Spleen (tissue), 11 donors: ENCODE results near the gene CCDC134. TPM values are rescaled to one million over a fixed set of nuclear protein-coding genes. Genes with fewer than 3 reads are reported as not detected.

ENCODE experiments used
- DNase-seq: peaks from one replicate; pipeline ENCODE4 v3.0.0-alpha.2; 2020
- H3K27ac ChIP-seq, 8 donors: fragments of 200-600 bp; sonication (generic) in 7 of 8; 1 replicate in 4 of 8; 2 replicates in 4 of 8; pipeline versions ENCODE4 v1.5.0 to v1.8.0; 2016 to 2021; ENCODE audit warnings: inconsistent platforms in 4 of 8, mild to moderate bottlenecking in 4 of 8, moderate library complexity in 1 of 8
- H3K27me3 ChIP-seq, 7 donors: fragments of 200-600 bp; sonication (generic) in 6 of 7; replicated peaks in 1 of 7; 1 replicate in 4 of 7; 2 replicates in 3 of 7; pipeline versions ENCODE4 v1.5.0 to v1.8.0; 2016 to 2021; ENCODE audit warnings: inconsistent platforms in 3 of 7, mild to moderate bottlenecking in 1 of 7
- H3K36me3 ChIP-seq, 6 donors: fragments of 200-600 bp; sonication (generic) in 5 of 6; 1 replicate in 4 of 6; 2 replicates in 2 of 6; pipeline versions ENCODE4 v1.5.0 to v1.8.0; 2016 to 2021; ENCODE audit warnings: inconsistent platforms in 2 of 6
- H3K4me1 ChIP-seq, 6 donors: fragments of 200-600 bp; sonication (generic) in 5 of 6; 1 replicate in 3 of 6; 2 replicates in 3 of 6; pipeline versions ENCODE4 v1.5.0 to v1.8.0; 2016 to 2021; ENCODE audit warnings: inconsistent platforms in 3 of 6
- H3K4me3 ChIP-seq, 8 donors: fragments of 200-600 bp; sonication (generic) in 7 of 8; 1 replicate in 4 of 8; 2 replicates in 4 of 8; pipeline versions ENCODE4 v1.5.0 to v1.8.0; 2016 to 2021; ENCODE audit warnings: inconsistent platforms in 4 of 8, mild to moderate bottlenecking in 4 of 8, moderate library complexity in 2 of 8
- H3K9me3 ChIP-seq, 8 donors: fragments of 200-600 bp; sonication (generic) in 7 of 8; 1 replicate in 4 of 8; 2 replicates in 4 of 8; pipeline versions ENCODE4 v1.5.0 to v1.8.0; 2016 to 2021; ENCODE audit warnings: inconsistent platforms in 4 of 8
- POLR2A ChIP-seq, 3 donors: fragments of 450-650 bp; IDR thresholded peaks; one replicate each; pipeline ENCODE4 v1.5.1; 2017; ENCODE audit warnings: antibody characterized with exemption in 3 of 3, mild to moderate bottlenecking in 1 of 3
- POLR2AphosphoS5 ChIP-seq, 3 donors: sonication (generic); formaldehyde crosslinking; IDR thresholded peaks; one replicate each; pipeline ENCODE4 v1.5.1; 2017; ENCODE audit warnings: antibody characterized with exemption in 3 of 3
- WGBS, 5 donors: extraction: QIAGEN DNeasy Blood & Tissue Kit in 3 of 5; methylation state at CpG; one replicate each; pipeline versions ENCODE4 v1.1.5 to v1.1.7; 2013 to 2018; 5-methylcytosine and 5-hydroxymethylcytosine counted together
- intact Hi-C: fragments of 100-400 bp; cut with DNase I; formaldehyde crosslinking; loops from one replicate; pipeline ENCODE4 v1.15.0; 2023; ENCODE audit warnings: low total_unique reads
- polyA plus RNA-seq, 3 donors: library from polyadenylated mRNA; stranded (reverse); fragments of 200-250 nt; gene quantifications; one replicate each; pipeline ENCODE4 v1.2.1, GENCODE V29; 2013
- total RNA-seq, 7 donors: library from RNA; depleted of rRNA in 3 of 7; stranded (reverse); fragments of >200 nt in 3 of 7; fragmentation: NEBNext Ultra II Directional in 4 of 7; extraction: Animal tissue kit (Norgen Biotek cat#: 25700) in 4 of 7; gene quantifications; one replicate each; pipeline versions ENCODE4 v1.1.0 to v1.2.1, GENCODE V29; 2016 to 2021
- TF ChIP-seq, protein P1 (sequence below), 11 experiments: fragments of 200-600 bp in 7 of 11; fragments of 450-650 bp in 4 of 11; sonication (generic) in 4 of 11; IDR thresholded peaks in 8 of 11; conservative IDR thresholded peaks in 3 of 11; 1 replicate in 7 of 11; 2 replicates in 4 of 11; pipeline versions ENCODE4 v1.4.0 to v1.8.0; 2016 to 2021; ENCODE audit warnings: antibody characterized with exemption in 11 of 11, inconsistent platforms in 4 of 11, mild to moderate bottlenecking in 1 of 11
- donor health status: healthy with polysubstance abuse.
- donor health status: DM: no; HTN: no; CAD: no; lungs with moderate emphysema.
- donor health status: DM: no; HTN: no; CAD: no.
- donor health status: Bipolar disorder and iron deficiency.
- donor health status: healthy.
- donor health status: DM: no; HTN: no; CAD: no.
- donor health status: DM: yes; HTN: yes; CAD: no.

Gene CCDC134
- total and polyA plus RNA-seq, 10 donors = 0.54 to 11.8 (median 9.3) TPM

DNA sequence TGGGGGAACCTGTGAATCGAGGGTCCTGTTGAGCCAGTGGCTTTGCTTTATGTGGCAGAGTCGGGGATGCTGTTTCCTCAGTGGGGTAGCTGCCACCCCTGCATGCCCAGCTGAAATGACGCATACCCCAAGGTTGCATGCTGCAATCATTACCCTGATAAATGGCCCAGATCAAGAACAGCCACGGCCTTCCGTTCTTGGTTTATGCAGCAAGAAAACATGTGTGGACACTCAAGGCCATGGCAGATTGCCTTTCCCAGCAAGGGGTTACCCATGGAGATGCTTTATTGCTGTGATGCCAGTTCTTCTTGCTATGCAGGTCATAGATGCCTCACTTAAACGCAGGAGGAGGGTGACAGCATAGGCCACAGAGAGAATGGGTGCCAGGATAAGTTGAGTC is 18.1 kb downstream of the CCDC134 start:
- Histone ChIP-seq H3K36me3 (peaks cover 0 to 70% (median 10%) of the 10 kb centered on the region in 6 donors), H3K27ac (no peak overlapping the region), H3K4me3 (no peak overlapping the region), H3K9me3 (no peaks in the 10 kb centered on the region), H3K27me3 (no peaks in the 10 kb centered on the region), H3K4me1 (peaks cover 0 to 12% (median 1%) of the 10 kb centered on the region in 6 donors)
- intact Hi-C loops = no loop called here
- 89 to 99% (median 95%) methylated on average over 6 of the region's 6 CpGs for WGBS, 5 donors
- DNase-seq = no peak
- TF ChIP-seq, protein P1, sequence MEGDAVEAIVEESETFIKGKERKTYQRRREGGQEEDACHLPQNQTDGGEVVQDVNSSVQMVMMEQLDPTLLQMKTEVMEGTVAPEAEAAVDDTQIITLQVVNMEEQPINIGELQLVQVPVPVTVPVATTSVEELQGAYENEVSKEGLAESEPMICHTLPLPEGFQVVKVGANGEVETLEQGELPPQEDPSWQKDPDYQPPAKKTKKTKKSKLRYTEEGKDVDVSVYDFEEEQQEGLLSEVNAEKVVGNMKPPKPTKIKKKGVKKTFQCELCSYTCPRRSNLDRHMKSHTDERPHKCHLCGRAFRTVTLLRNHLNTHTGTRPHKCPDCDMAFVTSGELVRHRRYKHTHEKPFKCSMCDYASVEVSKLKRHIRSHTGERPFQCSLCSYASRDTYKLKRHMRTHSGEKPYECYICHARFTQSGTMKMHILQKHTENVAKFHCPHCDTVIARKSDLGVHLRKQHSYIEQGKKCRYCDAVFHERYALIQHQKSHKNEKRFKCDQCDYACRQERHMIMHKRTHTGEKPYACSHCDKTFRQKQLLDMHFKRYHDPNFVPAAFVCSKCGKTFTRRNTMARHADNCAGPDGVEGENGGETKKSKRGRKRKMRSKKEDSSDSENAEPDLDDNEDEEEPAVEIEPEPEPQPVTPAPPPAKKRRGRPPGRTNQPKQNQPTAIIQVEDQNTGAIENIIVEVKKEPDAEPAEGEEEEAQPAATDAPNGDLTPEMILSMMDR (IDR thresholded peaks at IDR 0.05 in 8 of 11, conservative IDR thresholded peaks at IDR 0.05 in 3 of 11) = no peak
- TF ChIP-seq POLR2AphosphoS5 (IDR thresholded peaks at IDR 0.05) (no peak), POLR2A (IDR thresholded peaks at IDR 0.05) (no peak)

DNA sequence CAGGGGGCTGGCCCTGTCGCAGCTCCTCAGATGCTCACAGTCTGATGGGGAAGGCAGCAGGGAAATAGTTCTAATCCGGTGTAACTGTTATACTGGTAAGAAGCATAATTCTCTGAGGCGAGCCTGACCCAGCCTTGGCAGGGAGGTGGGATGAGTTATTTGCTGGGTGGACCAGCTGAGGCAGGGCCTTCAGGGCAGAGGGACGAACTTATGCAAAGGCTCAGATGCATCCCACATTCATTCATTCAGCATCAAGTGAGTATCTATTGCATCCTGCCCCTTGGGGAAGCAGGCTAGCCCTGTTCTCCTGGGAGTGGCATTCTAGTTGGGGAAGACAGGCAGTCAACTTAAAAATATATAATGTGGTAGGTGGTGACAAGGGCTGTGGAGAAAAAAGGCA is 18.8 kb downstream of the CCDC134 start:
- DNase-seq = no peak
- Histone ChIP-seq H3K27me3 (no peaks in the 10 kb centered on the region), H3K4me1 (peaks cover 0 to 18% (median 4%) of the 10 kb centered on the region in 6 donors), H3K27ac (no peak overlapping the region), H3K9me3 (no peaks in the 10 kb centered on the region), H3K36me3 (peaks cover 0 to 70% (median 5%) of the 10 kb centered on the region in 6 donors), H3K4me3 (no peak overlapping the region)
- TF ChIP-seq POLR2AphosphoS5 (IDR thresholded peaks at IDR 0.05) = no peak
- no peak for TF ChIP-seq POLR2A (IDR thresholded peaks at IDR 0.05)
- TF ChIP-seq, protein P1 (IDR thresholded peaks at IDR 0.05 in 8 of 11, conservative IDR thresholded peaks at IDR 0.05 in 3 of 11) = no peak
- 91 to 99% (median 94%) methylated on average over 4 of the region's 4 CpGs for WGBS, 5 donors
- intact Hi-C loops = no loop called here

DNA sequence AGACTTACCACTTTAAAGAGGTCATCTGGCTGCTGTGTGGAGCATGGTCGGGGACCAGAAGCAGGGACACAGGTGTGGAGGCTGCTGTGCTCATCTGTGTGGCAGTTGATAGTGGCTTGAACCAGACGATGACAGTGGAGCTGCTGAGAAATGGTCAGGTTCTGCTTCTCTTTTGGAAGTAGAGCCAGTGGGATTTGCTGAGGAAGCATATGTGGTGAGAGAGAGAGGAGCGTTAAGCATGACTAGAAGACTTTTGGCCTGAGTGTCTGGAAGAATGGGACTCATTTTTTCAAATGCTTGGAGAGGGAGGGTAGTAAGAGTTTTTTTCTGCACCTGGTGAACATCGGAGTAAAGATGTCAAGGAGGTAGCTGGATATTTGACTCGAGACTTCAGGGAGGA is 20.0 kb downstream of the CCDC134 start:
- no peaks in the 10 kb centered on the region for H3K27me3 ChIP-seq
- TF ChIP-seq POLR2AphosphoS5 (IDR thresholded peaks at IDR 0.05) = no peak
- TF ChIP-seq, protein P1 (IDR thresholded peaks at IDR 0.05 in 8 of 11, conservative IDR thresholded peaks at IDR 0.05 in 3 of 11) = no peak
- TF ChIP-seq POLR2A (IDR thresholded peaks at IDR 0.05) = no peak
- peaks cover 0 to 61% (median 5%) of the 10 kb centered on the region in 6 donors for H3K36me3 ChIP-seq
- no peak overlapping the region for H3K27ac ChIP-seq
- H3K4me1 ChIP-seq = peaks cover 0 to 30% (median 11%) of the 10 kb centered on the region in 6 donors
- no peak overlapping the region for H3K4me3 ChIP-seq
- no peaks in the 10 kb centered on the region for H3K9me3 ChIP-seq
- DNase-seq = no peak
- WGBS, 5 donors = 87 to 97% (median 88%) methylated on average over 5 of the region's 5 CpGs
- intact Hi-C loops = loop anchor here (5.0 kb wide), 1 partner anchor 122 kb away; no protein-coding TSS in a partner anchor

DNA sequence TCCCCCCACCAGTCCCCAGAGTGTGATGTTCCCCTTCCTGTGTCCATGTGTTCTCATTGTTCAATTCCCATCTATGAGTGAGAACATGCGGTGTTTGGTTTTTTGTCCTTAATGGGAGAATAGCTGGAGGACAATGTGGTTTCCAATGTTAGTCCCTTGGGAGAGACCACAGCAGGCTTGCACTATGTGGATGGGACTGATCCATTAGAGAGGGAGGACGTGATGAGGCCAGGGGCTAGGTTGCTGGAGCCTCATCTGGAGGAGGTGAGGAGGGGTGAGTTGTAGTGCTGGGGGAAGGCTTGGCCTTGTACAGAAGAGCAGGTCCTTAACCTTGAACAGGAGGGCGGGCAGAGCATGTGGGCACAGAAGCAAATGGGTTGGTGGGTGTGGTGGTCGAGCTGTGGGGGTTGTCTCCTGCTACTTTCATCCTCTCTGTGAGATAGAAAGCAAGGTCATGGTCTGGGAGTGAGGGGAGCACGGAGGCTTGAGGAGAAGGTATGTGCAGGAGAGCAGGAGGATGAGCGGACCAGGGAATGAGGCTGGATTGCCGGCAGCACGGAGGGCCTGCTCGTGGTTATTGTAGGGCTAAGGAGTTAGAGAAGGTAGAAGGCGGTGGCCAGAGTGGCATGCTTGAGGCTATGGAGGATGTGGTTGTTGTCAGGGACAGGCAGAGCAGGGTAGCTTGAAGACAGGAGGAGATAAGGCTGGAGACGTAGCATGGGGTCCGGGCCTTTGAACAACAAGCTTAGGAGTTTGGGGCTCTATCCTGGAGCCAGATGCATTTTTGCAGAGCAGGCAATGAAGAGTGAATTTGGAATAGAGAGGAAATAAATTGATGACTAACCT is 21.2 kb downstream of the CCDC134 start:
- Histone ChIP-seq H3K36me3 (peaks cover 0 to 61% (median 3%) of the 10 kb centered on the region in 6 donors), H3K9me3 (no peaks in the 10 kb centered on the region), H3K4me3 (no peak overlapping the region), H3K27ac (no peak overlapping the region), H3K27me3 (no peaks in the 10 kb centered on the region), H3K4me1 (peaks cover 4 to 43% (median 24%) of the 10 kb centered on the region in 6 donors)
- intact Hi-C loops = loop anchor here (5.0 kb wide), 1 partner anchor 121 kb away; no protein-coding TSS in a partner anchor
- no peak for DNase-seq
- TF ChIP-seq, protein P1 (IDR thresholded peaks at IDR 0.05 in 8 of 11, conservative IDR thresholded peaks at IDR 0.05 in 3 of 11) = no peak
- WGBS, 5 donors = 90 to 92% (median 91%) methylated on average over 12 of the region's 12 CpGs
